Anterior cingulate cortex (tissue), 58 donors: ENCODE results near the gene SLC26A5.
"Not testable (repeated sequence)": the region's sequence is repeated elsewhere in the genome, so short reads cannot be mapped to it uniquely, and the experiment has no call there.

Experiments
- DNase-seq, 58 donors: peaks; one replicate each; lab custom pipeline; 2025; lab: John Stamatoyannopoulos, UW

Gene SLC26A5

GRCh38 chr7:103446049-103446520 lies at the start of gene SLC26A5:
Gene SLC26A5 (minus strand): TSS chr7:103446207. CDS start chr7:103421514, 24,693 bp downstream.
- DNase-seq: no peak

- DNase-seq: no peak
These were observed 41.4 kb upstream of the SLC26A5 start for GRCh38 chr7:103487419-103487818.

DNA sequence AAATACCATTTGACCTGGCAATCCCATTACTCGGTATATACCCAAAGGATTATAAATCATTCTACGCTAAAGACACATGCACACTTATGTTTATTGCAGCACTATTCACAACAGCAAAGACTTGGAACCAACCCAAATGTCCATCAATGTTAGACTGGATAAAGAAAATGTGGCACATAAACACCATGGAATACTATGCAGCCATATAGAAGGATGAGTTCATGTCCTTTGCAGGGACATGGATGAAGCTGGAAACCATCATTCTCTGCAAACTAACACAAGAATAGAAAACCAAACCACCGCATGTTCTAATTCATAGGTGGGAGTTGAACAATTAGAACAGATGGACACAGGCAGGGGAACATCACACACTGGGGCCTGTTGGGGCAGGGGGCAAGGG lies 40.9 kb upstream of the SLC26A5 start:
- DNase-seq: not testable (repeated sequence)

GRCh38 chr7:103480771-103481170 lies 34.8 kb upstream of the SLC26A5 start:
- DNase-seq: no peak

- no peak for DNase-seq
These were observed 28.9 kb upstream of the SLC26A5 start for GRCh38 chr7:103474956-103475355.

- no peak for DNase-seq
These were observed 23.3 kb upstream of the SLC26A5 start for GRCh38 chr7:103469095-103469948.

GRCh38 chr7:103466814-103467213 lies 20.8 kb upstream of the SLC26A5 start:
- DNase-seq: no peak

DNA sequence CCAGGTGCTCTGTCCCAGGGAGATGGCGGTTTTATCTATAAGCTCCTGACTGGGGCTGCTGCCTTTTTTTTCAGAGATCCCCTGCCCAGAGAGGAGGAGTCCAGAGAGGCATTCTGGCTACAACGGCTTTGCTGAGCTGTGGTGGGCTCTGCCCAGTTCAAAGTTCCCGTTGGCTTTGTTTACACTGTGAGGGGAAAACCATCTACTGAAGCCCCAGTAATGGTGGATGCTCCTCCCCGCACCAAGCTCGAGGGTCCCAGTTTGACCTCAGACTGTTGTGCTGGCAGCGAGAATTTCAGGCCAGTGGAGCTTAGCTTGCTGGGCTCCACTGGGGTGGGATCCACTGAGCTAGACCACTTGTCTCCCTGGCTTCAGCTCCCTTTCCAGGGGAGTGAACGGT lies 16.4 kb upstream of the SLC26A5 start:
- DNase-seq: no peak

GRCh38 chr7:103447073-103447960 lies 1.3 kb upstream of the SLC26A5 start:
- DNase-seq: peak in 38 of 58 donors; percentile 0 to 50 (median 11)

DNA sequence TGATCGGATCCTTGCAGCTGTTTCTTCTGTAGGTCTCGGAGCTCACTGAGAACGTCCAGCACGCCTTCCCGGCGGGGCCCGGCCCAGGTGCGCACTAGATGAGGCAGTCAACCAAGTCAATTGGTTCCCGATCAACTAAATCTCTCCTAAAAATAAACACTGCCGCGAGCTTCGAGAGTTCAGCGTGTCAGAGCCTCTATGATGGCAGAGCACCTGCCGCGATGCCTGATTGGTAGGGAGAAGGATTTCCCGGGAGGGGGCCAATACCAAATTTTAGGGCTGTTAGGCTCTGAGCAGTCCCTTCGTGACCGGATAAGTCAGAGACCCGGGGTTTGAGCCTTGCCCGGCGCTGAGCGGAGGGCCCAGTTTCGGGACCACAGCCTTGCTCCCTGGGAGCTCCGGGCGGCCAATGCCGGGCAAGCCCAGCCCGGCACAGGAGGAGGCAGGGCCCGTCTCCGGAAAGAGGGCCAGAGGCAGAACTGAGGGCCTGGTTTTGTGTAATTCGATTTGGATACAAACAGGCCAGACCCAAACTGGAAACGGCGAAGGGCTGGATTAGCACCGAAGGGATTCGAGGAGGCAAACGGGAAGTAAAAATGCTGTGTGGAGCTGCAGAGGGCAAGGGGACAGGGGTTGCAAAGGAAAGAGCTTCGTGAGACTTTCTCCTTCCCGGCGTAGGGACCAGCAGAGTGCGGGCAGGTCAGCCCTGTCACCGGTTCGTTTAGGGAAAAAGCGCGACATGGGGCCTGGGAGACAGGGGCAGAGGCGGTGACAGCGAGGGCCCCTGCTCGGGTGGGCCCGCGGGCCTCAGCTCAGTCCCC lies 569 bp downstream of the SLC26A5 start:
- DNase-seq: peak in 1 of 58 donors; percentile 0

GRCh38 chr7:103439661-103440060 lies 6.3 kb downstream of the SLC26A5 start:
- no peak for DNase-seq

DNA sequence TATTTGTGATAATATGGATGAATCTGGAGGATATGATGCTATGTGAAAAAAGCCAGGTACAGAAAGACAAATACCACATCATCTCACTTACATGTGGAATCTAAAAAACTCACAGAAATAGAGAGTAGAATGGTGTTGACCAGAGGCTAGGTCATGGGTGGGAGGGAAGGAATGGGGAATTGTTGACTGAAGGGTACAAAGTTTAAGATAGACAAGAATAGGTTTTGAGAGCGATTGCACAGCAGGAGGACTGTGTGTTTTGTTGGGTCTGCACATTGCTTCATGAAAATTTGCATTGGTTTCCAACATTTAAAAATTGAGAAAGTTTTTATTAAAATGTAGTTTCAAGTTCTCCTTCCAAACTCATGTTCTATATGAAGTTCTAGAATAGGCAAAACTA lies 8.4 kb downstream of the SLC26A5 start:
- no peak for DNase-seq

- no peak for DNase-seq
These were observed 13.3 kb downstream of the SLC26A5 start for GRCh38 chr7:103432712-103433111.

- DNase-seq: no peak
These were observed 20.8 kb downstream of the SLC26A5 start for GRCh38 chr7:103425177-103425576.

- DNase-seq: no peak
These were observed 22.4 kb downstream of the SLC26A5 start for GRCh38 chr7:103423467-103424179.

DNA sequence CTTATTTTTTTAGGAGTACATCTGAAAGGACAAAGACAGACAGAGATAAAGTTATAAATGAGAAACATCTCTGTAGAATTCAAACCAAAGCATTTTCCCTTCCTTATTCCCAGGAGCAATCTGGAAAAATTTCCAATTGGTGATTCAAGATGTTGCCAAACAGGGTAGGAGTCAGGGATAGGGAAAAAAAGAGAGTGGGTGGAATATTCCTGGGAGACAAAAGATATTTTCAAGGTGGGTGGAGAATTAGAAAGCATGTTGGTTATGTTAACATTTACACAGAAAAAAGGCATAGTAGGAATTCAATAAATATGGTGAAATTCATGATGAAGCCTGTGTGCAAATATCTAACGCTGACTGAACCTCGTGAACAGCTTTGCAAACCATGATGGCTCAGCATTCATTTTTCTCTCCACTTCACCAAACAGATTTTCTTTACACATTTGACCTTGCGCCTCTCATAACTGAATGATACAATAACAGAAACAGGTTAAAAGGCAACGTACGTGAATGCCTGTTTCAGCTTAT lies 25.1 kb downstream of the SLC26A5 start:
- no peak for DNase-seq

GRCh38 chr7:103418241-103418640 lies 27.8 kb downstream of the SLC26A5 start:
- DNase-seq: no peak

DNA sequence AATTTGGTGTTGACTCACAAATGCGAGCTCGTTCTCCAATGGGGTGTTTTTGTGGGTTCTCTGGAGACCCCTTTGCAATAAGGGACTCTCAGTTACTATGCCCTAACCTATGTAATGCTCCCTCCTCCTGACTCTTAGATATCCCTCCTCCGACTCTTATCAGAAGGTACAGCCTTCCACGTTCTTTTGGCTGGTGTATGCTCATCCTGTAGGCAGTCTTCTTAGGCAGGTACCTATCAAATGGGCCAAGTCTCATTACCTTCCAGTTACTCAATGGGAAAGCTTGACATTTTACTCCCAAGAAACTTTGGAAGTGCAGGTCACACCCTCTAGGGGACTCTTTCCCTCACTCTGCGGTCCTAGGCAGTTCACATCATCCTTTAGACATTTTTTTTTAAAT lies 32.6 kb downstream of the SLC26A5 start:
- no peak for DNase-seq

- DNase-seq: no peak
These were observed 33.9 kb downstream of the SLC26A5 start for GRCh38 chr7:103412151-103412550.
